GM20000 (cell line): Measurements from ENCODE around the gene EGLN1.

Experiments used
- DNase-seq: peaks from one replicate; pipeline ENCODE4 v3.0.0; 2012; ENCODE audit warnings: low spot score
- CTCF ChIP-seq: IDR thresholded peaks from 2 replicates; pipeline ENCODE4 v1.5.1; 2012; ENCODE audit warnings: mild to moderate bottlenecking, control low read depth; ENCODE audit errors: extremely low read depth, missing control alignments

The EGLN1 gene

DNA sequence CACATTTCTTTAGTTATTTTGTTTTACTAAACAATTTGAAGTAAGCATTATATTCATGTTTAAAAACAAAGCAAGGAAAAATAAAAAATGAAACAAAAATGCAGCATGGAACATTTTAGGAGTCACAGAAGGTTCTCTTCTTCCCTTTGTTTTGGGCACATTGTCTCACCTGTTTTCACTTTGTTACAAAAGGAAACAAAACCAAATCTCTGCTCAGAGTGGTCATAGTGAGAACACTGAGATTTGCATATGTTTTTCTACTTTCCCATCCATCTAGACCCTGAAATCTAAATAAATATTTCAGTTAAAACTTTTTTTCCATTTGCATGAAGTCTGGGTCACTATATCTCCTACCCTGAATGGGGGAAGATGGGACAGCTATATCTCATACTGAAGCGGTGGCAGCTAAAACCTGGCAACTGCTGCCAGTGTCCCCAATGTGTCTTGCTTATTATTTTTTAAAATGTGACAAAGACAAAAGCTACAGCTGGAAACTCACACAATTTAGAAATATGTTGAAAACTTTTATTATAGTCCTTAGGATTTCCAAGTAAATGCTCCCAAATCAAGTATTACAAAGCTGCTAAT, 87.9 kb downstream of the EGLN1 start:
- DNase-seq: peak; percentile 38
- no peak for TF ChIP-seq CTCF

- TF ChIP-seq CTCF: no peak
- DNase-seq: no peak
Measured at GRCh38 chr1:231332761-231333160, 89.3 kb downstream of the EGLN1 start.

DNA sequence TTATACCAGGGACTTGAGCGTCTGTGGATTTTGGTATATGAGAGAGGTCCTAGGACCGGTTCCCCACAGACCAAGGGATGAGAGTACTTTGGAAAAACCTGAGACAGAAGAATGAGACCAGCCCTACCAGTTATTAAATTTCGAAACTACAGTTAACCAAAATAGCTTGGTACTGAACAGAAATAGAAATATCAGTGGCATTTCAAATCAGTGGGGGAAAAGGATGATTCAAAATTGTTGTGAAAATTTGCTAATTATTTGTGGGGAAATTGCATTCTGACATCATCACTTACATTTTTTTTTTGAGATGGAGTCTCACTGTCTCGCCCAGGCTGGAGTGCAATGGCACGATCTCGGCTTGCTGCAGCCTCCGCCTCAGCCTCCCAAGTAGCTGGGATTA, 92.6 kb downstream of the EGLN1 start:
- TF ChIP-seq CTCF: no peak
- no peak for DNase-seq

DNA sequence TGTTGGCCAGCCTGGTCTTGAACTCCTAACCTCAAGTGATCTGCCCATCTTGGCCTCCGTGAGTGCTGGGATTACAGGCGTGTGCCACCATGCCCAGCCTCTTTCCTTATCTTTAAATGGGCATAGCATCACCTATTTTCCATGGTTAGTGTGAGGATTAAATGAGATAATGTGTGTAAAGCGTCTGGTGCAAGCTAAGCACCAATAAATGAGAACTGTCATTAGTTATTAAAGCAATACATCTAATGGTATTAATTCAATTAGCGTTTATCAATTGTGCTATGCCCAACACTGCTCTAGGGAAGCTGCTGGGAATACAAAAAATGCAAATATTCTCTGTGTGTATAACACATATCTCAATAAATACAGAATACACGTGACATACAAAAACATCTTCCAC, 94.5 kb downstream of the EGLN1 start:
- no peak for DNase-seq
- no peak for TF ChIP-seq CTCF

DNA sequence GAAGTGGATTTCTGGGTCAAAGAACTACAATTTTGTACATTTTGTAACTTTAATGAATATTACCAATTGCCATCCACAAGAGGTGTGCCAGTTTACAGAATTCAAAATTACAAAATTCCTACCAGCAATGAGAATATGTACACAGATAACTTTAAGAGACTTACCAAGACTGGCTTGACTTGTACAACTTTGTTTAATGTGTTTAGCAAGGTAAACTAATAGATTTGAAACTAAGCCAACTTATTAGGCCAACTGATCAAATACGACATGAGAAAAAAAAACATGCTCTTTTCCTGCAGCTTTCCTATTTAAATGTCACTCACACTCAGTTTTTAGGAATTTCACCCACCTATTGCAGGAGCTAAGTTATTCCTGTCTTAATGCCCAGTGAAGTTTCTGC, 95.8 kb downstream of the EGLN1 start:
- no peak for TF ChIP-seq CTCF

GRCh38 chr1:231324660-231325059, 97.4 kb downstream of the EGLN1 start:
- DNase-seq: no peak
- no peak for TF ChIP-seq CTCF

More for the DNA sequence above, 95.8 kb downstream of the EGLN1 start:
- DNase-seq: no peak

DNA sequence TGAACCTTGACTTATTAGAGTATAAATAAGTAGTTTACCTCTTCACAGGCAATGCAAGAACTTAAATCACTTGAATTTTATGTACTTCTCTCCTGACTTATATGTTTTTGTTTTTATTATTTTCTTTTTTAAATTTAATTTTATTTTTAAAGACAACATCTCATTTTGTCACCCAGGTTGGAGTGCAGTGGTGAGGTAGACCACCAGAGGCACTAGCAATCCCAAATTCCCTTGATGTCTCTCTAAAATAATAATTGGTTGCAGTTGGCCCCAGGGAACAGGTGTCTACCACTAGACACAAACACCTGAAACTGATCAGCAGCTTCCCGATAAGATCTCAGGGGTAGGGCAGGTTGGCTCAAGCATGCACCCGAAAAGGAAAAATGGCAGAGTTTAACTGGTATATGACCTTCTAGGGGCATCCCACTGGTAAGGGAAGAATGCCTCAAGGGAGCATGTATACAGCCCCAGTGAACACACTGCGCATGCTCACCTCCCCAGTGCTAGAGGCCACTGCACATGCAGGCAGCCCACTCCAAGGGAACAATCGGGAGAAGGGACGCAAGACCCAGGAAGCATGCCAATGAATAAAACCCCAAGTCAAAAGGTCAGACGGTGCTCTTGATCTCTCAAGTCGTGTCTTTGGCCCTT, 99.1 kb downstream of the EGLN1 start:
- no peak for DNase-seq
- no peak for TF ChIP-seq CTCF
